ENCODE measurements around the gene ARRDC4.

DNA sequence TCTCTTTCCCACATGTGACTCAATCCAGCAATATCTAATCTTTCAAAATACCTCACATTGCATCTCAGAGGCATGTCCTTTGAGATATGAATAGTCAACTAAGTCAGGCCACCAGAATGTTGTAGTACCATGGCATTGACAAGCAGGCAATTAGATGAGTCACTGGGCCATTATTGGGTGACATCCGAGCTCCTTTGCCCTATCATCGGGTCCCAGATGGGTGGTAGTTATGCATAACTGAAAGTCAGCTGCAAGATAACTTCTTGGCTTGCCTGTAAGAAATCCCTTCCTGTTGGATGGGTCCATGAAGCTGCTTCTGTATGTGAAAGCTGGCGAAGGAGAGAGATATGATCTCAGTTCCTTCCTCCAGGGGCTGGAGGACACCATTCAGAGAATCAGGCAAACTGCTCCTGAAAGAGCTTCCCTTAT lies 32.8 kb downstream of the ARRDC4 start:
- TF ChIP-seq POLR2A (IDR thresholded peaks at IDR 0.05), result no peak
- TF ChIP-seq, protein P1, sequence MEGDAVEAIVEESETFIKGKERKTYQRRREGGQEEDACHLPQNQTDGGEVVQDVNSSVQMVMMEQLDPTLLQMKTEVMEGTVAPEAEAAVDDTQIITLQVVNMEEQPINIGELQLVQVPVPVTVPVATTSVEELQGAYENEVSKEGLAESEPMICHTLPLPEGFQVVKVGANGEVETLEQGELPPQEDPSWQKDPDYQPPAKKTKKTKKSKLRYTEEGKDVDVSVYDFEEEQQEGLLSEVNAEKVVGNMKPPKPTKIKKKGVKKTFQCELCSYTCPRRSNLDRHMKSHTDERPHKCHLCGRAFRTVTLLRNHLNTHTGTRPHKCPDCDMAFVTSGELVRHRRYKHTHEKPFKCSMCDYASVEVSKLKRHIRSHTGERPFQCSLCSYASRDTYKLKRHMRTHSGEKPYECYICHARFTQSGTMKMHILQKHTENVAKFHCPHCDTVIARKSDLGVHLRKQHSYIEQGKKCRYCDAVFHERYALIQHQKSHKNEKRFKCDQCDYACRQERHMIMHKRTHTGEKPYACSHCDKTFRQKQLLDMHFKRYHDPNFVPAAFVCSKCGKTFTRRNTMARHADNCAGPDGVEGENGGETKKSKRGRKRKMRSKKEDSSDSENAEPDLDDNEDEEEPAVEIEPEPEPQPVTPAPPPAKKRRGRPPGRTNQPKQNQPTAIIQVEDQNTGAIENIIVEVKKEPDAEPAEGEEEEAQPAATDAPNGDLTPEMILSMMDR (IDR thresholded peaks at IDR 0.05), result no peak

Measured in uterus (tissue), 2 donors.